H9 (cell line): ENCODE results near the gene PDHX. TPM values are rescaled to one million over a fixed set of nuclear protein-coding genes. Genes with fewer than 3 reads are reported as not detected.
A peak's percentile ranks its signal among the peaks of the same experiment; 100 is the strongest.

Experiments
- DNase-seq: peaks from one replicate; pipeline ENCODE4 v3.0.0-alpha.2; 2017
- H2AFZ ChIP-seq: one replicate; pipeline ENCODE4 v1.6.1; 2013; ENCODE audit warnings: mild to moderate bottlenecking, low read length, control low read depth, moderate library complexity
- H2AK5ac ChIP-seq: 2 replicates; pipeline ENCODE4 v1.6.1; 2013; ENCODE audit warnings: low read length, control low read depth, mixed read lengths; ENCODE audit not compliant: insufficient read length
- H2BK120ac ChIP-seq: one replicate; pipeline ENCODE4 v1.6.1; 2013; ENCODE audit warnings: low read depth, mild to moderate bottlenecking, low read length, control low read depth, inconsistent platforms; ENCODE audit not compliant: poor library complexity, severe bottlenecking
- H2BK12ac ChIP-seq: 2 replicates; pipeline ENCODE4 v1.6.1; 2013; ENCODE audit warnings: low read length, control low read depth, mixed read lengths, low read depth; ENCODE audit not compliant: insufficient read length
- H2BK15ac ChIP-seq: 2 replicates; pipeline ENCODE4 v1.6.1; 2013; ENCODE audit warnings: low read depth, low read length, control low read depth
- H2BK20ac ChIP-seq: one replicate; pipeline ENCODE4 v1.6.1; 2013; ENCODE audit warnings: low read depth, mild to moderate bottlenecking, low read length, control low read depth, inconsistent platforms; ENCODE audit not compliant: poor library complexity, severe bottlenecking
- H2BK5ac ChIP-seq: 2 replicates; pipeline ENCODE4 v1.6.1; 2013; ENCODE audit warnings: low read length, control low read depth, mixed read lengths; ENCODE audit not compliant: insufficient read length
- H3K14ac ChIP-seq: 2 replicates; pipeline ENCODE4 v1.6.1; 2013; ENCODE audit warnings: low read length, control low read depth; ENCODE audit not compliant: insufficient read depth
- H3K18ac ChIP-seq: 2 replicates; pipeline ENCODE4 v1.6.1; 2013; ENCODE audit warnings: low read depth, mild to moderate bottlenecking, mixed read lengths, low read length, control low read depth; ENCODE audit not compliant: insufficient read length
- H3K23ac ChIP-seq: 2 replicates; pipeline ENCODE4 v1.6.1; 2013; ENCODE audit warnings: low read length, control low read depth, mixed read lengths, low read depth; ENCODE audit not compliant: insufficient read length
- H3K23me2 ChIP-seq: 2 replicates; pipeline ENCODE4 v1.6.1; 2013; ENCODE audit warnings: low read depth, mild to moderate bottlenecking, mixed read lengths, low read length, control low read depth; ENCODE audit not compliant: insufficient read length, poor library complexity, severe bottlenecking
- H3K27ac ChIP-seq: 2 replicates; pipeline ENCODE4 v1.5.1; 2013; ENCODE audit warnings: low read length, control low read depth, mixed read lengths, low read depth; ENCODE audit not compliant: insufficient read length
- H3K27me3 ChIP-seq: 2 replicates; pipeline ENCODE4 v1.6.1; 2013; ENCODE audit warnings: low read length, control low read depth, inconsistent platforms; ENCODE audit not compliant: insufficient read depth
- H3K4ac ChIP-seq: 2 replicates; pipeline ENCODE4 v1.6.1; 2013; ENCODE audit warnings: low read depth, mild to moderate bottlenecking, control low read depth, inconsistent platforms, low read length, moderate library complexity
- H3K4me1 ChIP-seq: 2 replicates; pipeline ENCODE4 v1.6.1; 2013; ENCODE audit warnings: low read length, control low read depth, inconsistent platforms; ENCODE audit not compliant: insufficient read depth
- H3K4me2 ChIP-seq: 2 replicates; pipeline ENCODE4 v1.6.1; 2013; ENCODE audit warnings: low read length, control low read depth, mixed read lengths; ENCODE audit not compliant: insufficient read length, insufficient read depth
- H3K56ac ChIP-seq: 2 replicates; pipeline ENCODE4 v1.6.1; 2013; ENCODE audit warnings: low read depth, mild to moderate bottlenecking, mixed read lengths, low read length, control low read depth; ENCODE audit not compliant: insufficient read length
- H3K79me1 ChIP-seq: 2 replicates; pipeline ENCODE4 v1.6.1; 2013; ENCODE audit warnings: low read depth, mild to moderate bottlenecking, moderate library complexity, low read length, control low read depth, inconsistent platforms; ENCODE audit not compliant: insufficient read depth, poor library complexity, severe bottlenecking
- H3K79me2 ChIP-seq: 2 replicates; pipeline ENCODE4 v1.6.1; 2013; ENCODE audit warnings: low read length, control low read depth, inconsistent platforms; ENCODE audit not compliant: insufficient read depth
- H3K9ac ChIP-seq: 2 replicates; pipeline ENCODE4 v1.6.1; 2013; ENCODE audit warnings: low read length, control low read depth, mixed read lengths; ENCODE audit not compliant: insufficient read length; ENCODE audit errors: extremely low read depth
- H3K9me3 ChIP-seq: one replicate; pipeline ENCODE4 v1.6.1; 2013; ENCODE audit warnings: low read depth, low read length, inconsistent platforms; ENCODE audit not compliant: control insufficient read depth
- H3T11ph ChIP-seq: one replicate; pipeline ENCODE4 v1.6.1; 2013; ENCODE audit warnings: mild to moderate bottlenecking, low read length, control low read depth, inconsistent platforms
- H4K20me1 ChIP-seq: one replicate; pipeline ENCODE4 v1.6.1; 2013; ENCODE audit not compliant: control insufficient read depth, insufficient read length, insufficient read depth
- H4K5ac ChIP-seq: 2 replicates; pipeline ENCODE4 v1.6.1; 2013; ENCODE audit warnings: low read depth, mild to moderate bottlenecking, mixed read lengths, low read length, control low read depth; ENCODE audit not compliant: insufficient read length
- H4K8ac ChIP-seq: replicated peaks from 2 replicates; pipeline ENCODE4 v1.6.1; 2013; ENCODE audit warnings: low read length, control low read depth, mixed read lengths, low read depth; ENCODE audit not compliant: insufficient read length
- H4K91ac ChIP-seq: 2 replicates; pipeline ENCODE4 v1.6.1; 2013; ENCODE audit warnings: low read depth, mild to moderate bottlenecking, moderate library complexity, mixed read lengths, low read length, control low read depth; ENCODE audit not compliant: insufficient read length
- H3K27ac Mint-ChIP-seq, 3 experiments: 2 replicates in 2 of 3; 3 replicates in 1 of 3; pipeline ENCODE4 v1.8.0; 2020 to 2021; ENCODE audit warnings: mixed read lengths in 3 of 3, mild to moderate bottlenecking in 1 of 3, moderate library complexity in 1 of 3
- H3K27me3 Mint-ChIP-seq: 2 replicates; pipeline ENCODE4 v1.8.0; 2021; ENCODE audit warnings: low read depth, mild to moderate bottlenecking, moderate library complexity, mixed read lengths
- H3K36me3 Mint-ChIP-seq, 3 experiments: 2 replicates in 2 of 3; 3 replicates in 1 of 3; pipeline ENCODE4 v1.8.0; 2020 to 2021; ENCODE audit warnings: low read depth in 3 of 3, mixed read lengths in 3 of 3; ENCODE audit not compliant: insufficient read depth in 1 of 3
- H3K4me1 Mint-ChIP-seq, 2 experiments: 2 replicates each; pipeline ENCODE4 v1.8.0; 2020; ENCODE audit warnings: mixed read lengths in 2 of 2
- H3K4me3 Mint-ChIP-seq, 2 experiments: 2 replicates in 1 of 2; 3 replicates in 1 of 2; pipeline ENCODE4 v1.8.0; 2020 to 2021; ENCODE audit warnings: mild to moderate bottlenecking in 2 of 2, mixed read lengths in 2 of 2, moderate library complexity in 1 of 2
- H3K9me3 Mint-ChIP-seq, 2 experiments: 2 replicates in 1 of 2; 3 replicates in 1 of 2; pipeline ENCODE4 v1.8.0; 2020; ENCODE audit warnings: mild to moderate bottlenecking in 2 of 2, mixed read lengths in 2 of 2, moderate library complexity in 1 of 2
- WGBS: extraction: QIAGEN DNeasy Blood & Tissue Kit; methylation state at CpG from one replicate; pipeline ENCODE4 v1.1.7; 2013; ENCODE audit warnings: missing lambda C conversion rate, low lambda C conversion rate, mixed read lengths; ENCODE audit not compliant: insufficient read length; ENCODE audit errors: extremely low coverage; 5-methylcytosine and 5-hydroxymethylcytosine counted together
- total RNA-seq: library from RNA; stranded (reverse); gene quantifications from 2 replicates; pipeline ENCODE4 v1.2.1, GENCODE V29; 2021
- TF ChIP-seq, protein P1 (sequence below): fragments of 200-600 bp; sonication (generic); conservative IDR thresholded peaks from 3 replicates; pipeline ENCODE4 v1.8.0; 2021; ENCODE audit warnings: antibody characterized with exemption, mild to moderate bottlenecking

The PDHX gene
- total RNA-seq, 1 experiment from 2014 or later, result 40.1 TPM

DNA sequence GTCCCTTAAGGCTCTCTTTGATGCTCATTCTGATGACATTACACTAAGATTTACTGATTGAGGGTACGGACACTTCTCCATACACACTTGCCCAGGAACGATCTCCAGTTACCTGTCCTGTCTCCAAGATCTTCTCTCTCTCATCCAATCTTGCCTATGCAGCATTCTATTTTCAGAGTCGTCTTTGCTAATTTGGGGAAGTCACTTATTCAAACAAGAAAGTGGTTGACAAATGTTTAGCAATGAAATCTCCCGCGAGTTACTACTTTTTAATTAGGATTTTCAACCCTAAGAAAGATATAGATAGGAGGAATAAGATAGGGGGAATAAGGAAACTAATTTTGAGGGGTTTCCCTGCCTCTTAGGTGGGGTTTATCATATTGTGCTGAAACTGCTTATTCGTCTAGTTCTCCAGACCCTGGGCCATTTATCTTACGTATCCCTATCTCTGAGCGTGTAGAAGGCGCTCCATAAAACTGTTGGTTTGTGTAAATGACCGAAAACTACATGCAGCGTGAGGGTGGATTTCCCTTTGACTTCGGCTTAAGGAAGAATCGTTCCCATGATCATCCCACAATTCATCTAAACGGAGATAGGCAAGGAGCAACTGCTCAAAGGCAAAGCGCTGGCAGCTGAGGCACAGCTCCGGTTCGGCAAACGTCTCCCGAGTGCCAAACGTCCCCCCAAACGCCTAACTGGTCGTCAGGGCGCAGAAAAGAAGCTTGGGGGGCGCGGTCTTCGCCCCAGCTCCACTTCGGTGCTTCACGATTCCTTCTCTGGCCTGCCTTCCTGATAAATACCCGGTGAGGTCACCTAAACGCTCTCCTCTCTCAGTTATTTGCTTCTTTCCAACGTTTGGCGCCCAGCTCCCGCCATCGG lies 1.0 kb upstream of the PDHX start:
- no peak overlapping the region for H4K5ac ChIP-seq
- H2BK20ac ChIP-seq, result no peak overlapping the region
- H3K4ac ChIP-seq, result no peak overlapping the region
- H2AFZ ChIP-seq, result no peak overlapping the region
- H2BK15ac ChIP-seq, result no peak overlapping the region
- no peaks in the 10 kb centered on the region for H3K79me1 ChIP-seq
- peaks cover 15 to 25% (median 17%) of the 10 kb centered on the region in 3 experiments; a peak in 6 of 7 replicates for H3K36me3 Mint-ChIP-seq
- H3K23ac ChIP-seq, result no peak overlapping the region
- H3K56ac ChIP-seq, result peak overlapping the region; percentile 20
- H2BK5ac ChIP-seq, result no peak overlapping the region
- peak overlapping the region; percentile 83 for H3K4me2 ChIP-seq
- H3K9me3 ChIP-seq, result no peaks in the 10 kb centered on the region
- DNase-seq, result no peak
- H3K23me2 ChIP-seq, result no peaks in the 10 kb centered on the region
- H3K4me1 ChIP-seq, result no peaks in the 10 kb centered on the region; the same call in 1 of the 2 replicates
- peak overlapping the region; percentile 89 for H3K14ac ChIP-seq
- no peaks in the 10 kb centered on the region for H3K27me3 ChIP-seq
- peak overlapping the region; percentile 95 to 98 (median 98) for H3K27ac Mint-ChIP-seq
- no peak overlapping the region for H2BK12ac ChIP-seq
- peak overlapping the region; percentile 67 for H3K27ac ChIP-seq
- peak overlapping the region; percentile 83 for H3K18ac ChIP-seq
- peak overlapping the region; percentile 95 for H3K9ac ChIP-seq
- no peak overlapping the region for H4K8ac ChIP-seq
- peaks cover 20 to 21% of the 10 kb centered on the region in 2 experiments for H3K4me1 Mint-ChIP-seq
- WGBS, result no CpG with 5 or more reads among the region's 34 CpGs
- H3T11ph ChIP-seq, result no peak overlapping the region
- peaks cover 15% of the 10 kb centered on the region; the same call in 1 of the 2 replicates for H3K79me2 ChIP-seq
- H3K4me3 Mint-ChIP-seq, result peak overlapping the region; percentile 95 to 98
- TF ChIP-seq, protein P1, sequence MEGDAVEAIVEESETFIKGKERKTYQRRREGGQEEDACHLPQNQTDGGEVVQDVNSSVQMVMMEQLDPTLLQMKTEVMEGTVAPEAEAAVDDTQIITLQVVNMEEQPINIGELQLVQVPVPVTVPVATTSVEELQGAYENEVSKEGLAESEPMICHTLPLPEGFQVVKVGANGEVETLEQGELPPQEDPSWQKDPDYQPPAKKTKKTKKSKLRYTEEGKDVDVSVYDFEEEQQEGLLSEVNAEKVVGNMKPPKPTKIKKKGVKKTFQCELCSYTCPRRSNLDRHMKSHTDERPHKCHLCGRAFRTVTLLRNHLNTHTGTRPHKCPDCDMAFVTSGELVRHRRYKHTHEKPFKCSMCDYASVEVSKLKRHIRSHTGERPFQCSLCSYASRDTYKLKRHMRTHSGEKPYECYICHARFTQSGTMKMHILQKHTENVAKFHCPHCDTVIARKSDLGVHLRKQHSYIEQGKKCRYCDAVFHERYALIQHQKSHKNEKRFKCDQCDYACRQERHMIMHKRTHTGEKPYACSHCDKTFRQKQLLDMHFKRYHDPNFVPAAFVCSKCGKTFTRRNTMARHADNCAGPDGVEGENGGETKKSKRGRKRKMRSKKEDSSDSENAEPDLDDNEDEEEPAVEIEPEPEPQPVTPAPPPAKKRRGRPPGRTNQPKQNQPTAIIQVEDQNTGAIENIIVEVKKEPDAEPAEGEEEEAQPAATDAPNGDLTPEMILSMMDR, result no peak
- no peak overlapping the region for H2AK5ac ChIP-seq
- no peak overlapping the region for H2BK120ac ChIP-seq
- H3K9me3 Mint-ChIP-seq, result peaks cover 0 to 2% of the 10 kb centered on the region in 2 experiments; a peak in 1 of 5 replicates
- H4K20me1 ChIP-seq, result no peaks in the 10 kb centered on the region
- H4K91ac ChIP-seq, result no peak overlapping the region
- H3K27me3 Mint-ChIP-seq, result no peaks in the 10 kb centered on the region
